ENCODE data around the gene ITGB5.

Gene ITGB5

DNA sequence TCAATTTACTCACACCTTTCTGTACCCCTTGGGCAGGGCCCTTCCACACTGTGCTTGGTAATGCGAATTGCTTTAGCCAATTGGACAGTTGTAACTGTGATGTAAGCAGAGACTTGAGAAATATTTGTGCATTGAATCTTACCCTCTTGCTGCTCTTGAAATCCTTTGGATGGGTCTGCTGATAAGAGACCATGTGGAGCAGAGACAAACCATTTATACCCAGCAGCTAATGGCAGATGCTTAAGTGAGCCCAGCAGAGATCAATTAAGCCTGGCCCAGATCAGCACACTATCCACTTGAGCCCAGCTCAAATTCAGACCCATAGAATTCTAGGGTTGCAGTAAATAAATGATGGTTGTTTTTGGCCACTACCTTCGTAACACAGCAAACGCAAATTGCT is 28.1 kb upstream of the ITGB5 start:
- TF ChIP-seq, protein P1, sequence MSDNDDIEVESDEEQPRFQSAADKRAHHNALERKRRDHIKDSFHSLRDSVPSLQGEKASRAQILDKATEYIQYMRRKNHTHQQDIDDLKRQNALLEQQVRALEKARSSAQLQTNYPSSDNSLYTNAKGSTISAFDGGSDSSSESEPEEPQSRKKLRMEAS (IDR thresholded peaks at IDR 0.05): no peak
- no peak for TF ChIP-seq TEAD4 (IDR thresholded peaks at IDR 0.05)
- TF ChIP-seq, protein P2, sequence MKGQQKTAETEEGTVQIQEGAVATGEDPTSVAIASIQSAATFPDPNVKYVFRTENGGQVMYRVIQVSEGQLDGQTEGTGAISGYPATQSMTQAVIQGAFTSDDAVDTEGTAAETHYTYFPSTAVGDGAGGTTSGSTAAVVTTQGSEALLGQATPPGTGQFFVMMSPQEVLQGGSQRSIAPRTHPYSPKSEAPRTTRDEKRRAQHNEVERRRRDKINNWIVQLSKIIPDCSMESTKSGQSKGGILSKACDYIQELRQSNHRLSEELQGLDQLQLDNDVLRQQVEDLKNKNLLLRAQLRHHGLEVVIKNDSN (IDR thresholded peaks at IDR 0.05): no peak
- no peak for TF ChIP-seq CREB1 (IDR thresholded peaks at IDR 0.05; ENCODE audit: low read depth)
- TF ChIP-seq, protein P3, sequence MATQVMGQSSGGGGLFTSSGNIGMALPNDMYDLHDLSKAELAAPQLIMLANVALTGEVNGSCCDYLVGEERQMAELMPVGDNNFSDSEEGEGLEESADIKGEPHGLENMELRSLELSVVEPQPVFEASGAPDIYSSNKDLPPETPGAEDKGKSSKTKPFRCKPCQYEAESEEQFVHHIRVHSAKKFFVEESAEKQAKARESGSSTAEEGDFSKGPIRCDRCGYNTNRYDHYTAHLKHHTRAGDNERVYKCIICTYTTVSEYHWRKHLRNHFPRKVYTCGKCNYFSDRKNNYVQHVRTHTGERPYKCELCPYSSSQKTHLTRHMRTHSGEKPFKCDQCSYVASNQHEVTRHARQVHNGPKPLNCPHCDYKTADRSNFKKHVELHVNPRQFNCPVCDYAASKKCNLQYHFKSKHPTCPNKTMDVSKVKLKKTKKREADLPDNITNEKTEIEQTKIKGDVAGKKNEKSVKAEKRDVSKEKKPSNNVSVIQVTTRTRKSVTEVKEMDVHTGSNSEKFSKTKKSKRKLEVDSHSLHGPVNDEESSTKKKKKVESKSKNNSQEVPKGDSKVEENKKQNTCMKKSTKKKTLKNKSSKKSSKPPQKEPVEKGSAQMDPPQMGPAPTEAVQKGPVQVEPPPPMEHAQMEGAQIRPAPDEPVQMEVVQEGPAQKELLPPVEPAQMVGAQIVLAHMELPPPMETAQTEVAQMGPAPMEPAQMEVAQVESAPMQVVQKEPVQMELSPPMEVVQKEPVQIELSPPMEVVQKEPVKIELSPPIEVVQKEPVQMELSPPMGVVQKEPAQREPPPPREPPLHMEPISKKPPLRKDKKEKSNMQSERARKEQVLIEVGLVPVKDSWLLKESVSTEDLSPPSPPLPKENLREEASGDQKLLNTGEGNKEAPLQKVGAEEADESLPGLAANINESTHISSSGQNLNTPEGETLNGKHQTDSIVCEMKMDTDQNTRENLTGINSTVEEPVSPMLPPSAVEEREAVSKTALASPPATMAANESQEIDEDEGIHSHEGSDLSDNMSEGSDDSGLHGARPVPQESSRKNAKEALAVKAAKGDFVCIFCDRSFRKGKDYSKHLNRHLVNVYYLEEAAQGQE (IDR thresholded peaks at IDR 0.05; ENCODE audit: low read depth): no peak
- TF ChIP-seq NFIC (IDR thresholded peaks at IDR 0.05): no peak
- no peak for TF ChIP-seq ZBTB7A (IDR thresholded peaks at IDR 0.05; ENCODE audit: low read depth)
- no peak for TF ChIP-seq FOXM1 (IDR thresholded peaks at IDR 0.05; ENCODE audit: borderline replicate concordance, low read depth)
- TF ChIP-seq EP300 (IDR thresholded peaks at IDR 0.05; ENCODE audit: borderline replicate concordance): no peak
- no peak for TF ChIP-seq EGR1 (IDR thresholded peaks at IDR 0.05)
- TF ChIP-seq TCF12 (IDR thresholded peaks at IDR 0.05; ENCODE audit: low read depth): no peak
- TF ChIP-seq CEBPB (IDR thresholded peaks at IDR 0.05): no peak
- no peak for TF ChIP-seq TAF1 (IDR thresholded peaks at IDR 0.05; ENCODE audit: low read depth)
- no peak for TF ChIP-seq YY1 (IDR thresholded peaks at IDR 0.05; ENCODE audit: low read depth)
- no peak for TF ChIP-seq RAD21 (IDR thresholded peaks at IDR 0.05; ENCODE audit: low read depth)

DNA sequence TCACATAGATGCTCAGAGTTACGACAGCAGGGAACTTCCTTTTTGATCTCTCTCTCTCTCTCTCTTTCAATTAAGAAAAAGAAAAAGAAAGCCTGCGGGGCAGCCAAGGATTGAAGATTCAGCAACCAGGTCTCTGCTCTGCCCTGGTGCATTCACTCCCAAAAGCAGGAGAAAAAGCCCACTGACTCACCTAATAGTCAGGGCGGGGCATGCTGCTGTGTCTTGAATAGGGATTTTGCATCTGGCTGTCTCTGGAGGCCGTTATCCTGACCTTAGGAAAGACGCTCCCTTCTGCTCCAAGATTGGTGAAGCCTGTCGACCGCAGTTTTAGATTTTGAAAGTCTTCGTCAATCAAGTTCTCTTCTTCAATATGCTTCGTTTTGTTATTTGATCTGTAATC is 20.8 kb upstream of the ITGB5 start:
- TF ChIP-seq, protein P2 (IDR thresholded peaks at IDR 0.05): no peak
- TF ChIP-seq TCF12 (IDR thresholded peaks at IDR 0.05; ENCODE audit: low read depth) (no peak), EGR1 (IDR thresholded peaks at IDR 0.05) (no peak), NFIC (IDR thresholded peaks at IDR 0.05) (no peak), EP300 (IDR thresholded peaks at IDR 0.05; ENCODE audit: borderline replicate concordance) (no peak), YY1 (IDR thresholded peaks at IDR 0.05; ENCODE audit: low read depth) (no peak), RAD21 (IDR thresholded peaks at IDR 0.05; ENCODE audit: low read depth) (no peak), TAF1 (IDR thresholded peaks at IDR 0.05; ENCODE audit: low read depth) (no peak), CEBPB (IDR thresholded peaks at IDR 0.05) (no peak), FOXM1 (IDR thresholded peaks at IDR 0.05; ENCODE audit: borderline replicate concordance, low read depth) (no peak), ZBTB7A (IDR thresholded peaks at IDR 0.05; ENCODE audit: low read depth) (no peak), CREB1 (IDR thresholded peaks at IDR 0.05; ENCODE audit: low read depth) (no peak), TEAD4 (IDR thresholded peaks at IDR 0.05) (no peak)
- TF ChIP-seq, protein P3 (IDR thresholded peaks at IDR 0.05; ENCODE audit: low read depth): no peak
- TF ChIP-seq, protein P1 (IDR thresholded peaks at IDR 0.05): no peak

DNA sequence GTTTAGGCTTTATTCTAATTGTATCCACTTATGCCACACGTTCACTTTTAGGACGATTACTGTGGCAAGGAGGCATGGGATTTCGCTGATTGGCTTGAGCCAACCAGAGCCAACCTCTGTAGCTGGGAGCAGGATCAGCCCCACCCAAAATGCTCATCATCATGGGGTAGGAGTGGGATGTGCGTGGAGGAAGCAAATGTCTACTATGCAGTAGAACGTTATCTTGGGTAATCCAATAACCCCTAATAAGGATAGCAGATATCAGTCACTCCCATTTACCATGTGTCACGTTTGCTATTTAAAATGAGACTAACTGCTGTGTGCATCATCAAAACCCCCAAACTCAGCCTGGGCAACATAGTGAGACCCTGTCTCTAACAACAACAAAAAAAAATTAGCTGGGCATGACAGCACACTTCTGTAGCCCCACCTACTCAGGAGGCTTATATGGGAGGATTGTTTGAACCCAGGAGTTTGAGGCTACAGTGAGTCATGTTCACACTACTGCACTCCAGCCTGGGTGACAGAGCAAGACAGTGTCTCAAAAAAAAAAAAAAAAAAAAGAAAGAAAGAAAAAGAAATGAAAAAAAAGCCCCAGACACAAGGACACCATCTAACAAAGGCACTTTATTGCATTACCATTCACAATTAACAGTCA is 17.8 kb upstream of the ITGB5 start:
- TF ChIP-seq TCF12 (IDR thresholded peaks at IDR 0.05; ENCODE audit: low read depth): no peak
- no peak for TF ChIP-seq EGR1 (IDR thresholded peaks at IDR 0.05)
- no peak for TF ChIP-seq YY1 (IDR thresholded peaks at IDR 0.05; ENCODE audit: low read depth)
- no peak for TF ChIP-seq EP300 (IDR thresholded peaks at IDR 0.05; ENCODE audit: borderline replicate concordance)
- TF ChIP-seq CEBPB (IDR thresholded peaks at IDR 0.05): no peak
- no peak for TF ChIP-seq NFIC (IDR thresholded peaks at IDR 0.05)
- TF ChIP-seq FOXM1 (IDR thresholded peaks at IDR 0.05; ENCODE audit: borderline replicate concordance, low read depth): no peak
- no peak for TF ChIP-seq CREB1 (IDR thresholded peaks at IDR 0.05; ENCODE audit: low read depth)
- no peak for TF ChIP-seq TAF1 (IDR thresholded peaks at IDR 0.05; ENCODE audit: low read depth)
- no peak for TF ChIP-seq RAD21 (IDR thresholded peaks at IDR 0.05; ENCODE audit: low read depth)

DNA sequence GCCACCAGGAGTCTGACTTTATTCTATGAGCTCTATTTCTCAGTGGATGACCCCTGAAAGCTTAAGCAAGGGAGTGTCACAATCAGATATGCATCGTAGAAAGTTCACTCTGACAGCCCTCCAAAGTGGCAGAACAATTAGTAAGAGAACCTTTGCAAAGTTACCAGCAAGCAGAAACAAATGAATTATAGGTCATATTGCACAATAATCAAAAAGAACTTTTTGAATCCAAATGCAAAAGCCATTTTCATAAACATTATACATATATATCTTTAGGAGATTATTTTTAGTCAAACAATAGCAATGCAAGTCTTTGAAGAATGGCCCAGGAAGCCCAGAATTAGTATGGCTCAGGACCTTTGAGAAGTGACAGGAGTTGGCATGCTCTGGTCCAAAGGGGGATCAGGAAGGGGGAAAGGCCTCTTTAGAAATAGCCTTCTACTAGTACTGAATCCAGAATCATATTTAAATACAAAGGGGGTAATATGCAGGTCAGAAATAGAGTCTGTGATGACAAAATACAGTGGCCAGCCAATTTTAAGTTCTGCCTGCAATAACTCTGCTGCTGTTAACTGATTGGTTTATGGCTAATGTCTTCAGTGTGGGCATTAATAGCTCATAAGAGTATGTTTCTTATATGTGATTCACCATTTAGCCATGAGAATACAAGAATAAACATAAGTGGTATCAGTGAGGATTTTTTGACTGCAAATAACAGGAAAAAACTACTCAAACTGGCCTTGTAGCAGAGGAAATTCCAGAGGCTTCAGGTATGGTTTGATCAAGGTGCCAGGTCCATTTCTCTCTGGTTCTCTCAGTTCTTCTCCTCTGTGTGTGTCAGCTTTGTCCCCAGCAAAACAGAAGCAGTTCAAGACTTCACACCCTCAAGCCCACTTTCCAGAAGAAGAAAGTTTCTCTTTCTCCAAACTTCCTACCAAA is 17.0 kb upstream of the ITGB5 start:
- TF ChIP-seq NFIC (IDR thresholded peaks at IDR 0.05) (no peak), EGR1 (IDR thresholded peaks at IDR 0.05) (no peak), TCF12 (IDR thresholded peaks at IDR 0.05; ENCODE audit: low read depth) (no peak), CREB1 (IDR thresholded peaks at IDR 0.05; ENCODE audit: low read depth) (no peak), TAF1 (IDR thresholded peaks at IDR 0.05; ENCODE audit: low read depth) (no peak), RAD21 (IDR thresholded peaks at IDR 0.05; ENCODE audit: low read depth) (no peak), EP300 (IDR thresholded peaks at IDR 0.05; ENCODE audit: borderline replicate concordance) (no peak), YY1 (IDR thresholded peaks at IDR 0.05; ENCODE audit: low read depth) (no peak), ZBTB7A (IDR thresholded peaks at IDR 0.05; ENCODE audit: low read depth) (no peak), TEAD4 (IDR thresholded peaks at IDR 0.05) (no peak), CEBPB (IDR thresholded peaks at IDR 0.05) (no peak), FOXM1 (IDR thresholded peaks at IDR 0.05; ENCODE audit: borderline replicate concordance, low read depth) (no peak)
- TF ChIP-seq, protein P2 (IDR thresholded peaks at IDR 0.05): no peak
- TF ChIP-seq, protein P3 (IDR thresholded peaks at IDR 0.05; ENCODE audit: low read depth): no peak
- TF ChIP-seq, protein P1 (IDR thresholded peaks at IDR 0.05): no peak

Measured in Ishikawa (cell line).